ENCODE data around the gene ANAPC7.
A peak's percentile ranks its signal among the peaks of the same experiment; 100 is the strongest.
"Not testable (repeated sequence)": the region's sequence is repeated elsewhere in the genome, so short reads cannot be mapped to it uniquely, and the experiment has no call there.

The ANAPC7 gene

GRCh38 chr12:110367181-110367864 lies 36.2 kb downstream of the ANAPC7 start:
- TF ChIP-seq, protein P1, sequence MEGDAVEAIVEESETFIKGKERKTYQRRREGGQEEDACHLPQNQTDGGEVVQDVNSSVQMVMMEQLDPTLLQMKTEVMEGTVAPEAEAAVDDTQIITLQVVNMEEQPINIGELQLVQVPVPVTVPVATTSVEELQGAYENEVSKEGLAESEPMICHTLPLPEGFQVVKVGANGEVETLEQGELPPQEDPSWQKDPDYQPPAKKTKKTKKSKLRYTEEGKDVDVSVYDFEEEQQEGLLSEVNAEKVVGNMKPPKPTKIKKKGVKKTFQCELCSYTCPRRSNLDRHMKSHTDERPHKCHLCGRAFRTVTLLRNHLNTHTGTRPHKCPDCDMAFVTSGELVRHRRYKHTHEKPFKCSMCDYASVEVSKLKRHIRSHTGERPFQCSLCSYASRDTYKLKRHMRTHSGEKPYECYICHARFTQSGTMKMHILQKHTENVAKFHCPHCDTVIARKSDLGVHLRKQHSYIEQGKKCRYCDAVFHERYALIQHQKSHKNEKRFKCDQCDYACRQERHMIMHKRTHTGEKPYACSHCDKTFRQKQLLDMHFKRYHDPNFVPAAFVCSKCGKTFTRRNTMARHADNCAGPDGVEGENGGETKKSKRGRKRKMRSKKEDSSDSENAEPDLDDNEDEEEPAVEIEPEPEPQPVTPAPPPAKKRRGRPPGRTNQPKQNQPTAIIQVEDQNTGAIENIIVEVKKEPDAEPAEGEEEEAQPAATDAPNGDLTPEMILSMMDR (IDR thresholded peaks at IDR 0.05; ENCODE audit: insufficient read depth, low read length, missing control alignments) = no peak
- POLR2A ChIA-PET = no interaction called here
- DNase-seq (ENCODE audit: low read depth, low spot score) = no peak
- CTCF ChIA-PET = no interaction called here
- no peak overlapping the region for H3K4me3 ChIP-seq (ENCODE audit: low read depth, low read length)

GRCh38 chr12:110366321-110367142 lies 37.0 kb downstream of the ANAPC7 start:
- TF ChIP-seq, protein P1 (IDR thresholded peaks at IDR 0.05; ENCODE audit: insufficient read depth, low read length, missing control alignments) = no peak
- no peak overlapping the region for H3K4me3 ChIP-seq (ENCODE audit: low read depth, low read length)
- DNase-seq (ENCODE audit: low read depth, low spot score) = no peak
- ChIA-PET POLR2A (no interaction called here), CTCF (interaction anchor here (1.0 to 1.8 kb wide), 4 partner anchors 12 to 65 kb away, joined by 3 to 5 read pairs (median 4); no protein-coding TSS in a partner anchor)

DNA sequence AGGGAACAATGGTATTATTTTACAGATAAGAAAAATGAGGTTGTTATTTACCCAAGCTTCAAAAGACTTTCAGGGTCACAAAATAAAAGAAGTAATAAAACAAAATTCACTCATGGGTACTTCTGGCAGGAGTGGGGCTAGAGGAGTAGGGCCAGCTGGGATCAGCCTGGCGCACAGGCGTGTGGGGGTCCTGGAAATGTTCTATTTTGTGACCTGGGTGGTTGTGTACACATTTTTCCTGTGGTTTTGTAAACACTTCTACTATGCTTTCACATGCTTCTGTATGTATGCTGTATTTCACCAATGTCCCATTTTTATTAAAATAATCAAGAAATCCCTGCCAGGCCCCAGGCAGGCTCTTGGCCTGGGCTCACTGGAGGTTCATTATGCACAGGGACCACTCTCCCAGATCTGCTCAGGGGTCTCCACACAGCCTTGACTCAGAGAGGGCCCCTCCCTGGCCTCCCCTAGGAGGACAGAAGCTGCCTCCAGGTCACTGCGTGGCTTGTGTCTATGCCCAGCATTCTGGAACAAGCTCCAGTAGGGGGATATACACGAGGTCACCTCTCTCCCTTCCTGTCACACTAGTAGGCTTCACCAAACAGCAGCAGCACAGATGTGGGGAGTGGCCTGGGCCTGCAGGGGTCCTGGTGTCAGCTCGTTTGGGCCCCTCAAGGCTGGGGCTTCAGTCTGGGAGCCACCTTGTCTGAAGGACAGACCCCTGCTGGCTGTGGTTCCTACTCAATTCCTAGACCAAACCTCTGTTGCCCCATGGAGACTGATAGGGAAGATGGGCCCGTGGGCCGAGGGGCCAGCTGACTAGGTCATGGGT lies 37.8 kb downstream of the ANAPC7 start:
- ChIA-PET POLR2A (no interaction called here), CTCF (interaction anchor here (0.6 to 1.8 kb wide), 6 partner anchors 11 to 264 kb away, joined by 3 to 5 read pairs (median 4); no protein-coding TSS in a partner anchor)
- no peak overlapping the region for H3K4me3 ChIP-seq (ENCODE audit: low read depth, low read length)
- DNase-seq (ENCODE audit: low read depth, low spot score) = no peak
- TF ChIP-seq, protein P1 (IDR thresholded peaks at IDR 0.05; ENCODE audit: insufficient read depth, low read length, missing control alignments) = no peak

DNA sequence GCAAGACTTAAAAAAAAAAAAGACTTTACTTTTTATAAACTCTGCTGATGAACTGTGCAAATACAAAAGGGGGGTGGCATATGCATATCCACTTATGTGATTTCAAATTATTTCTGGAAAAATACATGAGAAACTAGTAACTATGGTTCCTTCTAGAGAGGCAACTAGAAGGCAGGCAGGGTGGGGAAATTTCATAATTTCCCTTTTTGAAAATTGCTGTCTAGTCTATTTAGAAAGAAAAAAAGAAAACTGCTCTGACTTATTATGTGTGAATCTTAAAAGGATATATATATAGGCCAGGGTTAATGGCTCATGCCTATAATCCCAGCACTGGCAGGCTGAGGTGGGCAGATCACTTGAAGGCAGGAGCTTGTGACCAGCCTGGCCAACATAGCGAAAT lies 42.3 kb downstream of the ANAPC7 start:
- ChIA-PET CTCF (interaction anchor here (1.0 kb wide), 1 partner anchor 10 kb away, joined by 3 read pairs; no protein-coding TSS in a partner anchor), POLR2A (no interaction called here)
- TF ChIP-seq, protein P1 (IDR thresholded peaks at IDR 0.05; ENCODE audit: insufficient read depth, low read length, missing control alignments) = no peak
- H3K4me3 ChIP-seq (ENCODE audit: low read depth, low read length) = no peak overlapping the region
- DNase-seq (ENCODE audit: low read depth, low spot score) = no peak

GRCh38 chr12:110358384-110359097 lies 45.0 kb downstream of the ANAPC7 start:
- H3K4me3 ChIP-seq (ENCODE audit: low read depth, low read length); POLR2A ChIA-PET; DNase-seq (ENCODE audit: low read depth, low spot score): not testable (repeated sequence)
- TF ChIP-seq, protein P1 (IDR thresholded peaks at IDR 0.05; ENCODE audit: insufficient read depth, low read length, missing control alignments) = peak; percentile 3
- CTCF ChIA-PET = interaction anchor here (0.7 to 2.6 kb wide), 11 partner anchors 10 to 260 kb away, joined by 3 to 19 read pairs (median 4); no protein-coding TSS in a partner anchor

All from AG04449 (cell line).